IPS-20b (cell line): ENCODE results near the gene NDUFA8.

Source experiments
- H3K27ac ChIP-seq: one replicate; pipeline ENCODE4 v1.5.1; 2013; ENCODE audit warnings: low read length
- H3K27me3 ChIP-seq: 2 replicates; pipeline ENCODE4 v1.6.1; 2013; ENCODE audit warnings: mild to moderate bottlenecking, low read length, inconsistent platforms; ENCODE audit not compliant: insufficient read depth
- H3K36me3 ChIP-seq: 2 replicates; pipeline ENCODE4 v1.6.1; 2013; ENCODE audit warnings: low read depth, mild to moderate bottlenecking, inconsistent platforms, low read length, moderate library complexity; ENCODE audit not compliant: insufficient read depth
- H3K4me1 ChIP-seq: 2 replicates; pipeline ENCODE4 v1.6.1; 2013; ENCODE audit warnings: mild to moderate bottlenecking, control low read depth, inconsistent platforms, low read length, moderate library complexity; ENCODE audit not compliant: insufficient read depth
- H3K4me3 ChIP-seq: 2 replicates; pipeline ENCODE4 v1.5.1; 2013; ENCODE audit warnings: mild to moderate bottlenecking, low read length, inconsistent platforms
- H3K9ac ChIP-seq: 2 replicates; pipeline ENCODE4 v1.6.1; 2013; ENCODE audit warnings: low read depth, mild to moderate bottlenecking, inconsistent platforms, low read length, moderate library complexity
- H3K9me3 ChIP-seq: 2 replicates; pipeline ENCODE4 v1.6.1; 2013; ENCODE audit warnings: mild to moderate bottlenecking, low read depth, low read length, inconsistent platforms; ENCODE audit not compliant: insufficient read depth

The NDUFA8 gene

GRCh38 chr9:122195875-122196274, 36.3 kb upstream of the NDUFA8 start:
- Histone ChIP-seq H3K9me3 (no peaks in the 10 kb centered on the region), H3K4me3 (no peak overlapping the region), H3K27me3 (no peaks in the 10 kb centered on the region), H3K4me1 (no peaks in the 10 kb centered on the region), H3K36me3 (no peaks in the 10 kb centered on the region), H3K27ac (no peak overlapping the region), H3K9ac (no peak overlapping the region)

DNA sequence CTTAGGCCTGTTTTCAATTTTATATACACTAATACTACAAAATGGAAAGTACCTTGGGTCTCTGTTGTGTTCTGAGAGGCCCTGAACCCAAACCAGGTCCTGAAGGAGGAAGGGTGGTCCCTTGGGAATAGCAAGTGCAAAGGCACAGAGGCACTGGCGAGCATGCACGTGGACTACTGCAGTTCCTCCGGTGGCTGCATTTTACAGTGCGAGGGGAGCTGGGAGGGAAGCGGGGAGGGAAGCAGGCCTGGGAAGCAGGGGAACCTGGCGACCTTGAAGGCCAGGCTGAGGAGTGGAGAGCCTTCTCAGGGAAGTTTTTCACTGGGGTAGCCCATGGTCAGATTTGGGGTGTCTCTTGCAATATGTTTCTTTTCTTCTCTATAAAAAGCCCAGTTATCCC, 34.1 kb upstream of the NDUFA8 start:
- Histone ChIP-seq H3K9ac (no peak overlapping the region), H3K4me1 (no peaks in the 10 kb centered on the region), H3K27me3 (no peaks in the 10 kb centered on the region), H3K27ac (no peak overlapping the region), H3K36me3 (no peaks in the 10 kb centered on the region), H3K9me3 (no peaks in the 10 kb centered on the region), H3K4me3 (no peak overlapping the region)

DNA sequence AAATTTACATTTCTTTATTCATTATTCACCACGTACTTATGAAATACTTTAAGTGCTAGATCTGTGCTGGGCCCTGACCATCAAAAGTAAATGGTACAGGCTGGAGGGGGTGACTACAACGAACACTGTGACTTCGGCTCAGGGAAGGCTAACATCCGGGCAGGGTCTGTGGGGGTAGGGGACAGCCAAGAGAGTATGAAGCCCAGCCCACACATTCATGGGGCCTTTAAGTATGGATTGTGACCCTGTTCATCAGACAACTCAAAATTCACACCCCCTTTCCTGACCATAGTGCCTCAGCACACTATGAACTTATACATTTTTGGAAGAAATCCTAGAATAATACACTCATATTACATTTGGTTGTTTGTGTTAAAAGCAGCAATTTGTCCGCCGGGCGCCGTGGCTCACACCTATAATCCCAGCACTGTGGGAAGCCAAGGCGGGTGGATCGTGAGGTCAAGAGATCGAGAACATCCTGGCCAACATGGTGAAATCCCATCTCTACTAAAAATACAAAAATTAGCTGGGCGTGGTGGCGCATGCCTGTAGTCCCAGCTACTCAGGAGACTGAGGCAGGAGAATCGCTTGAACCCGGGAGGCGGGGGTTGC, 33.4 kb upstream of the NDUFA8 start:
- H3K27ac ChIP-seq, result no peak overlapping the region
- H3K27me3 ChIP-seq, result no peaks in the 10 kb centered on the region
- no peaks in the 10 kb centered on the region for H3K4me1 ChIP-seq

DNA sequence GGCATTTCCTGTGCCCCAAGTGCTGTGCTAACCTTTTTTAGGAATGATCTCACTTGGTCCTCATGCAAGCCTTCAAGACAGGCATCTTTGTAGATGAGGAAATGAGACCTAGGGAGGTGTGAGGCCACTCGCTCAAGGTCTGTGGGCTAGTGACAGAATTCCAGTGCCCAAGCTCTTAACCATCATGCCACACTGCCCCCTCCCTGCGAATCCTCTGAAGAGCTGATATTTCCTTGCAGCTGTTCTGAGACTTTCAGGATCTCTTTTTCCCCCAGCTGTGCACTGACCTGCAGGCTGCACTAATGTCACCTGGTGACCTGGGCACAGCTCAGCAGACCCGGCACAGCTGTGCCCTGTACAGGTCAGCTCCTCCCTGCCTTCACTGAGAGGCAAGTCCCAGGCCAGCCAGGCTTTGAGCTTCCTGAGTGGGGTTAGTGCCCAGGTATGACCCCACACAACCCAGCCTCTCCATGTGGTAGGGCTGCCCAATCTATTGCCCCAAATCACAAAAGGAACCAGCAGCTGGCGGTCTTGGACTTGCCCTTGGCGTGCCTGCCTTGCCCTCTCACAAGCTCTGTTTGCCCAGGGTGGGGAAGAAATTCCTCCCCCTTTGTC, 32.8 kb upstream of the NDUFA8 start:
- Histone ChIP-seq H3K4me1 (no peaks in the 10 kb centered on the region), H3K4me3 (no peak overlapping the region), H3K27me3 (no peaks in the 10 kb centered on the region), H3K27ac (no peak overlapping the region), H3K9me3 (no peaks in the 10 kb centered on the region), H3K36me3 (no peaks in the 10 kb centered on the region), H3K9ac (no peak overlapping the region)

More for the DNA sequence above, 33.4 kb upstream of the NDUFA8 start:
- no peak overlapping the region for H3K9ac ChIP-seq
- no peaks in the 10 kb centered on the region for H3K9me3 ChIP-seq
- H3K36me3 ChIP-seq, result no peaks in the 10 kb centered on the region
- no peak overlapping the region for H3K4me3 ChIP-seq

DNA sequence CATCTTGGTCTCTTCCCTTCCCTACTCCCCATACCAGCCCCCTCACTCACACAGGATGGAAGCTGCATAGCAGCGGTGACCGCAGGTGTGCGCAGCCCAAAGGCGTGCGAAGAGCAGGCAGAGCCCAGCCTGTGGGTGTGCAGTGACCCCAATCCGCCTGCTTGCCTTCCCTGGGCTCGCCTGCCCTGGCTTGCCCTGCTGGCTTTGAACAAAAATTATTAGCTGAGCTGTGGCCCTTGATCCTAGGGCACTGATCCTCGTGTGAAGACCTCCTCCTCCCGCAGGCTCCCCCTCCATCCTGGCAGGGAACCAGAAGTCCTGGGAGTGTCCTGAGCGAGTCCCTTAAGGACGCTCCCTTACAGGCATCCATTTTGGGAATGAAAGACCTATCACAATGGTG, 32.0 kb upstream of the NDUFA8 start:
- no peaks in the 10 kb centered on the region for H3K36me3 ChIP-seq
- no peaks in the 10 kb centered on the region for H3K27me3 ChIP-seq
- no peaks in the 10 kb centered on the region for H3K4me1 ChIP-seq
- no peak overlapping the region for H3K27ac ChIP-seq
- no peak overlapping the region for H3K4me3 ChIP-seq
- no peaks in the 10 kb centered on the region for H3K9me3 ChIP-seq
- H3K9ac ChIP-seq, result no peak overlapping the region

DNA sequence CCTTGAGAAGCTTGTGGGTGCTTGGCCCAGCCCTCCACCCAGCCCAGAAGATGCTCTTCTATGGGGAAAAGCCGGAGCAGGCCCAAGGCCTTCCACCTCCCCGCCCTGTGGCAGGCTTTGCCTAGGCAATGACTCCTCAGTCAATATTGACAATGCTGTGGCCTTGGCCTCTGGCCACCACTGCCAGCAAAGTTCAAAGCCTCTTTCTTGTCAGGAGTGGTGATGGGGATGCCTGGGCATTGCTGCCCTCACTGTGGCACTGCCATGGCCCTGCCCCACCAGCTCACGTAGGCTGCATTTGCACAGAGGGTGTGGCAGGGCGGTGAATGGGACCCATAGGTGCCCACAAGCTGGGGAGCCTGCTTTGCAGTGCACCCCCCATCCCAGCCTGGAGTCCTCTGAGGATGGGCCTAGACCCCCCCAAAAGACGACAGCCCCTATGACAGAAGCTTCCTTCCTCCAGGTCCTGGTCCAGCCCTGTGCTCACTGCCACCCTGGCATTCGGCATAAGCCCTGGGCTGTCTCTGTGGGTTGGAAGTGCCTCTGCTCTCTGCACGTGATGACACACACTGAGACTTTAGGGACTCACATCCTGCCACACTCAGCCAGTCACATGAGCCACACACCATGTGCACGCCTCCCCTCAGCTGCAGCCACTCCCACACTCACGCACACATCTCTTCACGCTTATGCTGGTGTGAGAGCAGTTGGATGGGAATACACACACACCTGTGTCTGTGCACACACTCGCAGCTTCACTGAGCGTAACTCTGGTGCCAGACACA, 31.2 kb upstream of the NDUFA8 start:
- no peak overlapping the region for H3K27ac ChIP-seq
- no peaks in the 10 kb centered on the region for H3K36me3 ChIP-seq
- no peak overlapping the region for H3K4me3 ChIP-seq
- H3K9me3 ChIP-seq, result no peaks in the 10 kb centered on the region
- H3K9ac ChIP-seq, result no peak overlapping the region
- no peaks in the 10 kb centered on the region for H3K27me3 ChIP-seq
- H3K4me1 ChIP-seq, result no peaks in the 10 kb centered on the region

- no peaks in the 10 kb centered on the region for H3K9me3 ChIP-seq
- H3K27ac ChIP-seq, result no peak overlapping the region
- no peaks in the 10 kb centered on the region for H3K4me1 ChIP-seq
- no peaks in the 10 kb centered on the region for H3K27me3 ChIP-seq
- H3K9ac ChIP-seq, result no peak overlapping the region
- no peaks in the 10 kb centered on the region for H3K36me3 ChIP-seq
- H3K4me3 ChIP-seq, result no peak overlapping the region
Observed at GRCh38 chr9:122188369-122188768, 28.8 kb upstream of the NDUFA8 start.

DNA sequence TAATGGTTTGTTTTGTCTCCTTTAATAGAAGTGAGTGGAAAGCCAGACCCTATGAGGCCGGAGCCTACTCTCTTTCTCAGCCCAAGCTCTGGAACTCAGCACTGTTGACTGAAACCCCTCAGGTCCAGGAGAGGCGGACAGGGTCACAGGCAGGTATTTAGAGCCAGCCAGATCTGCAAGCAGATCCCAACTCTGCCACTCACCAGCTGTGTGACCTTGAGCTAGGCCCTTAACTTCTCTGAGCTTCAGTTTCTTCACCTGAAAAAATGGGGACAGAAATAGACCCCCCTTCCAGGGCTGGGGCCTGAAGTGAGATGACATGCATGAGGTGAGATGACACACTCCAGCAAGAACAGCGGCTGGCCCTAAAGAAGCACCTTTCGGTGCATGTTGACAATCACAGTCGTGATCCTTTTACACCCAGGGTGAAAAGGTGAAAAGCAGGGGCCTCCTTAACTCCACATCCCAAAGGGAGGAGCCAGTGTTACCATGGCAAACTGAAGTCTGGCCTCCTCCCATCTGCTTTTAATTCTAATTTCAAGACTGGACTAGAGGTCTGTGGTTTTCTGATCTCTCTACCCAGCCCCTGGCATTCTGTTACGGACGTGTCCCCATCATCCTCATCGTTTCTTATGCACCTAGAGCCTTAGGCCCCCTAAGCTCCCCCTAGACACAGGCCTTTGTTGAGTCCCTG, 27.3 kb upstream of the NDUFA8 start:
- Histone ChIP-seq H3K27me3 (no peaks in the 10 kb centered on the region), H3K4me1 (no peaks in the 10 kb centered on the region)

GRCh38 chr9:122186301-122186700, 26.7 kb upstream of the NDUFA8 start:
- H3K9me3 ChIP-seq, result no peaks in the 10 kb centered on the region
- no peaks in the 10 kb centered on the region for H3K27me3 ChIP-seq
- no peaks in the 10 kb centered on the region for H3K4me1 ChIP-seq
- no peak overlapping the region for H3K4me3 ChIP-seq
- no peaks in the 10 kb centered on the region for H3K36me3 ChIP-seq
- H3K9ac ChIP-seq, result no peak overlapping the region
- no peak overlapping the region for H3K27ac ChIP-seq

More for the DNA sequence above, 27.3 kb upstream of the NDUFA8 start:
- Histone ChIP-seq H3K36me3 (no peaks in the 10 kb centered on the region), H3K27ac (no peak overlapping the region), H3K4me3 (no peak overlapping the region), H3K9ac (no peak overlapping the region), H3K9me3 (no peaks in the 10 kb centered on the region)

DNA sequence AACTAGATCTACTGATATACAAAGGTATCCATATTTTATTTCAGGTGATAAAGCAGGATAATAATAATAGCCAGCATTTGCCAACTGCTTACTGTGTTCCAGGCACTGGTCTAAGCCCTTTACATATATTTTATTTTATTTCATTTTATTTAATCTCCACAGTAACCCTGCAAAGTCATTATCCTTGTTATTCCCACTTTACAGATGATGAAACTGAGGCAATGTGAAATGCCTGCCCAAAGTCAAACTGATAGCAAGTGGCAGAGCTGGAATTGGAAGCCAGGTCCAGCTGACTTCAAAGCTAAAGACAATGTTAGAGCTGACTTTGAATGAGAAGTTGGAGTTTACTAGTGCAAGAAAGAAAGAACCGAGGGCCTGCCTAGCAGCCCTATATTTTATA, 25.0 kb upstream of the NDUFA8 start:
- Histone ChIP-seq H3K4me1 (no peaks in the 10 kb centered on the region), H3K36me3 (no peaks in the 10 kb centered on the region), H3K27me3 (no peaks in the 10 kb centered on the region), H3K27ac (no peak overlapping the region), H3K9me3 (no peaks in the 10 kb centered on the region), H3K4me3 (no peak overlapping the region), H3K9ac (no peak overlapping the region)

GRCh38 chr9:122183501-122183900, 23.9 kb upstream of the NDUFA8 start:
- Histone ChIP-seq H3K4me3 (no peak overlapping the region), H3K27me3 (no peaks in the 10 kb centered on the region), H3K27ac (no peak overlapping the region), H3K4me1 (no peaks in the 10 kb centered on the region), H3K9me3 (no peaks in the 10 kb centered on the region), H3K9ac (no peak overlapping the region), H3K36me3 (no peaks in the 10 kb centered on the region)
